K562 (cell line): Measurements from ENCODE around the gene PRKAG1. TPM values are rescaled to one million over a fixed set of nuclear protein-coding genes. Genes with fewer than 3 reads are reported as not detected.

ENCODE experiments used
- ATAC-seq: fragments of 200-7000 bp; cut with Tn5 transposase; 3 replicates; pipeline ENCODE4 v1.9.1; 2020; ENCODE audit warnings: moderate library complexity
- BruUV-seq: library from RNA; stranded (reverse); fragments of 400-500 nt; replicated peaks from 2 replicates; lab custom pipeline; 2021; lab: Mats Ljungman, UMichigan
- CTCF ChIA-PET: fragments of 300-600 bp; formaldehyde crosslinking; extraction: SDS; loops from one replicate; lab custom pipeline; 2021; ENCODE audit warnings: low intra/inter-chr PET ratio; lab: Yijun Ruan, JAX
- POLR2A ChIA-PET: fragments of 300-600, 350-650 bp; sonication (Branson Sonifier 250); formaldehyde crosslinking; extraction: SDS; loops from one replicate; lab custom pipeline; 2021; ENCODE audit warnings: antibody characterized with exemption, inconsistent platforms; lab: Yijun Ruan, JAX
- DNase-seq, 4 experiments: peaks; one replicate each; pipeline versions ENCODE4 v3.0.0 to v3.0.0-alpha.2; 2011 to 2018; ENCODE audit warnings: low spot score in 3 of 4, mixed read lengths in 3 of 4; ENCODE audit errors: extremely low read depth in 1 of 4
- FAIRE-seq: peaks from 2 replicates; lab custom pipeline; 2011; peaks lifted over from hg19 to GRCh38; lab: Jason Lieb, UNC
- H2AFZ ChIP-seq: 2 replicates; pipeline ENCODE4 v1.6.0; 2011; ENCODE audit warnings: low read depth, low read length, control low read depth, inconsistent platforms
- H3K27ac ChIP-seq: fragments of 200-600 bp; 3 replicates; pipeline ENCODE4 v1.8.0; 2011; ENCODE audit warnings: low read depth, mild to moderate bottlenecking, control low read depth, inconsistent platforms, low read length, moderate library complexity, mixed read lengths; ENCODE audit errors: extremely low read depth
- H3K27me3 ChIP-seq, 2 experiments: fragments of 300-600 bp in 1 of 2; 2 replicates in 1 of 2; 3 replicates in 1 of 2; pipeline versions ENCODE4 v1.6.0 to v1.8.0; 2011; ENCODE audit warnings: inconsistent platforms in 2 of 2, low read length in 2 of 2, mild to moderate bottlenecking in 1 of 2, mixed read lengths in 1 of 2, moderate library complexity in 1 of 2; ENCODE audit not compliant: control insufficient read depth in 2 of 2, insufficient read depth in 2 of 2
- H3K36me3 ChIP-seq: fragments of 300-600 bp; 3 replicates; pipeline ENCODE4 v1.8.0; 2011; ENCODE audit warnings: mild to moderate bottlenecking, low read length, inconsistent platforms; ENCODE audit not compliant: control insufficient read depth, insufficient read depth
- H3K4me1 ChIP-seq, 2 experiments: fragments of 200-600 bp in 1 of 2; replicated peaks in 1 of 2; 2 replicates in 1 of 2; 3 replicates in 1 of 2; pipeline versions ENCODE4 v1.5.1 to v1.8.0; 2011; ENCODE audit warnings: inconsistent platforms in 2 of 2, low read length in 2 of 2, mild to moderate bottlenecking in 1 of 2, mixed read lengths in 1 of 2, moderate library complexity in 1 of 2; ENCODE audit not compliant: control insufficient read depth in 2 of 2, insufficient read depth in 2 of 2
- H3K4me2 ChIP-seq: 2 replicates; pipeline ENCODE4 v1.6.1; 2011; ENCODE audit warnings: low read length, control low read depth, inconsistent platforms, mixed read lengths; ENCODE audit not compliant: insufficient read depth
- H3K4me3 ChIP-seq: fragments of 200-600 bp; sonication (generic), shearing (Covaris generic); 2 replicates; pipeline ENCODE4 v1.5.1; 2016; ENCODE audit warnings: control low read depth, inconsistent platforms
- H3K79me2 ChIP-seq: fragments of 200-600 bp; 3 replicates; pipeline ENCODE4 v1.8.0; 2011; ENCODE audit warnings: low read length, inconsistent platforms; ENCODE audit not compliant: control insufficient read depth, insufficient read depth
- H3K9ac ChIP-seq, 2 experiments: 2 replicates each; pipeline versions ENCODE4 v1.6.0 to v1.6.1; 2011; ENCODE audit warnings: low read depth in 2 of 2, low read length in 2 of 2, control low read depth in 1 of 2, inconsistent platforms in 1 of 2, mild to moderate bottlenecking in 1 of 2, mixed read lengths in 1 of 2; ENCODE audit not compliant: insufficient read depth in 1 of 2
- H3K9me1 ChIP-seq: one replicate; pipeline ENCODE4 v1.6.0; 2011; ENCODE audit warnings: inconsistent platforms, mild to moderate bottlenecking, low read length, moderate library complexity; ENCODE audit not compliant: control insufficient read depth, insufficient read depth
- H3K9me3 ChIP-seq: replicated peaks from 2 replicates; pipeline ENCODE4 v1.5.1; 2011; ENCODE audit warnings: low read depth, low read length, inconsistent platforms; ENCODE audit not compliant: control insufficient read depth, insufficient read depth
- H4K20me1 ChIP-seq: replicated peaks from 2 replicates; pipeline ENCODE4 v1.6.1; 2011; ENCODE audit warnings: low read length, inconsistent platforms, mixed read lengths; ENCODE audit not compliant: control insufficient read depth, insufficient read depth
- DMBX1 ChIP-seq: fragments of 250-450 bp; sonication (Bioruptor Pico); IDR thresholded peaks from 2 replicates; pipeline ENCODE4 v1.8.0; 2022; ENCODE audit warnings: inconsistent platforms, mild to moderate bottlenecking, moderate library complexity, borderline replicate concordance
- ELF1 ChIP-seq: fragments of 200-800 bp; sonication (Bioruptor generic); IDR thresholded peaks from 2 replicates; pipeline ENCODE4 v1.6.1; 2016; ENCODE audit warnings: missing genetic modification characterization, missing compliant biosample characterization
- ETS1 ChIP-seq: conservative IDR thresholded peaks from 2 replicates; pipeline ENCODE4 v1.6.1; 2011; ENCODE audit warnings: low read depth, mild to moderate bottlenecking, low read length; ENCODE audit not compliant: control insufficient read depth
- ETV1 ChIP-seq: fragments of 450-650 bp; conservative IDR thresholded peaks from 2 replicates; pipeline ENCODE4 v1.6.1; 2016; ENCODE audit warnings: missing genetic modification characterization, control low read depth, low read depth, missing compliant biosample characterization
- HDGF ChIP-seq: fragments of 450-650 bp; IDR thresholded peaks from 2 replicates; pipeline ENCODE4 v1.6.1; 2016
- HSF4 ChIP-seq: fragments of 250-450 bp; sonication (Bioruptor Pico); IDR thresholded peaks from 2 replicates; pipeline ENCODE4 v2.1.2; 2022; ENCODE audit warnings: mild to moderate bottlenecking, moderate library complexity, borderline replicate concordance
- SNRNP70 ChIP-seq: fragments of 200-400 bp; formaldehyde crosslinking; optimal IDR thresholded peaks from 2 replicates; pipeline ENCODE3; 2017; ENCODE audit warnings: low read depth, low read length
- TAF15 ChIP-seq: fragments of 200-400 bp; formaldehyde crosslinking; IDR thresholded peaks from 2 replicates; pipeline ENCODE4 v1.6.1; 2017; ENCODE audit warnings: mild to moderate bottlenecking, low read depth, low read length, moderate library complexity
- TCF15 ChIP-seq: fragments of 250-450 bp; sonication (Bioruptor Pico); IDR thresholded peaks from 2 replicates; pipeline ENCODE4 v1.8.0; 2022; ENCODE audit warnings: moderate library complexity, mild to moderate bottlenecking, inconsistent platforms
- TOE1 ChIP-seq, 2 experiments: fragments of 450-650 bp in 1 of 2; sonication (generic) in 1 of 2; formaldehyde crosslinking in 1 of 2; IDR thresholded peaks; 2 replicates each; pipeline versions ENCODE4 v1.7.1 to v1.8.0; 2016 to 2022; ENCODE audit warnings: borderline replicate concordance in 2 of 2, mild to moderate bottlenecking in 2 of 2, antibody characterized with exemption in 1 of 2, inconsistent platforms in 1 of 2, low read depth in 1 of 2, missing genetic modification reagents in 1 of 2, moderate library complexity in 1 of 2
- U2AF2 ChIP-seq: fragments of 200-400 bp; formaldehyde crosslinking; optimal IDR thresholded peaks from 2 replicates; pipeline ENCODE3; 2017; ENCODE audit warnings: low read depth, mild to moderate bottlenecking, low read length
- YY1 ChIP-seq, 3 experiments: IDR thresholded peaks; 2 replicates each; pipeline ENCODE4 v1.6.1; 2011; ENCODE audit warnings: low read length in 2 of 3, mild to moderate bottlenecking in 2 of 3, moderate library complexity in 2 of 3, borderline replicate concordance in 1 of 3, control low read depth in 1 of 3, low read depth in 1 of 3; ENCODE audit not compliant: insufficient read depth in 3 of 3, insufficient replicate concordance in 2 of 3, control insufficient read depth in 1 of 3, insufficient read length in 1 of 3; ENCODE audit errors: extremely low read depth in 1 of 3
- WGBS: fragments of 100-300 bp; shearing (Covaris generic); methylation state at CpG from one replicate; pipeline ENCODE4 v1.1.6; 2016; ENCODE audit warnings: low coverage, mixed read lengths; ENCODE audit not compliant: insufficient coverage; ENCODE audit errors: missing lambda C conversion rate; 5-methylcytosine and 5-hydroxymethylcytosine counted together
- in situ Hi-C: fragments of 300-500 bp; cut with MboI; formaldehyde crosslinking; loops from 4 replicates; pipeline ENCODE4 v1.15.0; 2018; ENCODE audit warnings: inconsistent platforms, mixed read lengths
- intact Hi-C: fragments of 100-400 bp; cut with micrococcal nuclease; formaldehyde crosslinking; loops from 2 replicates; pipeline ENCODE4 v1.14.2; 2022
- polyA plus RNA-seq, 8 experiments: library from polyadenylated mRNA; depleted of rRNA in 4 of 8; stranded (reverse) in 5 of 8; unstranded in 3 of 8; fragments of >200 nt; fragmentation: Nextera tagmentation in 2 of 8; fragmentation: Illumina TruSeq in 1 of 8; extraction: Ambion mirVana in 2 of 8; extraction: Trizol in 1 of 8; gene quantifications; 2 replicates each; pipeline versions ENCODE4 v1.2.1 to v1.2.3, GENCODE V29; 2011 to 2014; ENCODE audit warnings: inconsistent platforms in 1 of 8, missing spikeins in 1 of 8
- total RNA-seq, 7 experiments: library from RNA; depleted of rRNA in 6 of 7; stranded (reverse); fragments of >200 nt in 6 of 7; fragmentation: Illumina TruSeq in 2 of 7; extraction: Trizol in 2 of 7; gene quantifications; 2 replicates each; pipeline versions ENCODE4 v1.2.1 to v1.2.3, GENCODE V29; 2011 to 2021; ENCODE audit warnings: low replicate concordance in 1 of 7

Gene PRKAG1
- total and polyA plus RNA-seq, 9 of the 15 experiments (the other 6 are each of a cell fraction or from before 2014, with no cell fraction given) = 51.1 to 126 (median 79.1) TPM

GRCh38 chr12:48968467-48968866 lies 50.1 kb downstream of the PRKAG1 start:
- H3K36me3 ChIP-seq = no peaks in the 10 kb centered on the region
- no peak overlapping the region for H2AFZ ChIP-seq
- no TSS peak for BruUV-seq
- DNase-seq = no peak
- ATAC-seq = no peak
- no peaks in the 10 kb centered on the region for H3K9me1 ChIP-seq
- 30% methylated on average over 3 of the region's 3 CpGs for WGBS
- FAIRE-seq = no peak
- POLR2A ChIA-PET = interaction anchor here (0.6 to 0.8 kb wide), 2 partner anchors 28 to 382 kb away, joined by 3 read pairs; no protein-coding TSS in a partner anchor
- no peak overlapping the region for H3K4me3 ChIP-seq
- no peaks in the 10 kb centered on the region; the same call in 1 of the 2 replicates for H4K20me1 ChIP-seq
- H3K27me3 ChIP-seq = 0 out of 5 replicates have a peak, but pooled peaks cover 0 to 5% of the 10 kb centered on the region in 2 experiments
- H3K9me3 ChIP-seq = no peaks in the 10 kb centered on the region
- no peak overlapping the region for H3K9ac ChIP-seq
- H3K27ac ChIP-seq = no peak overlapping the region
- CTCF ChIA-PET = no interaction called here
- in situ Hi-C loops (no loop called here), intact Hi-C loops (no loop called here)
- peaks cover 4 to 44% of the 10 kb centered on the region in 2 experiments; a peak in 3 of 5 replicates for H3K4me1 ChIP-seq
- no peaks in the 10 kb centered on the region for H3K79me2 ChIP-seq
- H3K4me2 ChIP-seq = no peak overlapping the region
- TF ChIP-seq TAF15 (no peak), ELF1 (no peak), ETS1 (no peak), YY1 (IDR thresholded peaks at IDR 0.05; ENCODE audit: borderline replicate concordance in 1 of 3, control insufficient read depth in 1 of 3, extremely low read depth in 1 of 3, insufficient read depth in 3 of 3, insufficient read length in 1 of 3, insufficient replicate concordance in 2 of 3, low read depth in 1 of 3, low read length in 2 of 3) (no peak), SNRNP70 (no peak), U2AF2 (no peak), HSF4 (CRISPR knock-in tag) (no peak), DMBX1 (CRISPR knock-in tag) (no peak), ETV1 (tag) (no peak), TCF15 (CRISPR knock-in tag) (no peak), TOE1 (IDR thresholded peaks at IDR 0.05; ENCODE audit: borderline replicate concordance) (no peak), TOE1 (CRISPR knock-in tag; IDR thresholded peaks at IDR 0.05; ENCODE audit: borderline replicate concordance, low read depth) (no peak), HDGF (no peak)
